Measurements from ENCODE around the gene LGR5.

GRCh38 chr12:71407732-71408131 lies 31.9 kb upstream of the LGR5 start:
- TF ChIP-seq POLR2A (IDR thresholded peaks at IDR 0.05) (no peak), CTCF (IDR thresholded peaks at IDR 0.05) (no peak)

Measured in esophagus squamous epithelium (tissue), 4 donors.